Adrenal gland (tissue), 12 donors: ENCODE measurements around the gene MAP2K5. TPM values are rescaled to one million over a fixed set of nuclear protein-coding genes. Genes with fewer than 3 reads are reported as not detected.

ENCODE experiments used
- DNase-seq, 7 donors: peaks; one replicate each; pipeline ENCODE4 v3.0.0-alpha.2; 2019 to 2020
- H3K27ac ChIP-seq, 5 donors: fragments of 200-600 bp; sonication (generic) in 4 of 5; 1 replicate in 3 of 5; 2 replicates in 2 of 5; pipeline versions ENCODE4 v1.5.1 to v1.8.0; 2016 to 2020; ENCODE audit warnings: mild to moderate bottlenecking in 1 of 5
- H3K27me3 ChIP-seq: fragments of 200-600 bp; 2 replicates; pipeline ENCODE4 v1.8.0; 2021
- H3K36me3 ChIP-seq, 2 donors: fragments of 200-600 bp; replicated peaks in 1 of 2; 1 replicate in 1 of 2; 2 replicates in 1 of 2; pipeline versions ENCODE4 v1.5.1 to v1.8.0; 2018 to 2022
- H3K4me1 ChIP-seq, 2 donors: fragments of 200-600 bp; replicated peaks in 1 of 2; 1 replicate in 1 of 2; 2 replicates in 1 of 2; pipeline versions ENCODE4 v1.5.1 to v1.8.0; 2018 to 2021
- H3K4me3 ChIP-seq, 4 donors: fragments of 200-600 bp; sonication (generic) in 3 of 4; one replicate each; pipeline ENCODE4 v1.5.1; 2016 to 2018
- H3K9me3 ChIP-seq, 3 donors: fragments of 200-600 bp; sonication (generic) in 1 of 3; replicated peaks in 1 of 3; 1 replicate in 2 of 3; 2 replicates in 1 of 3; pipeline versions ENCODE4 v1.5.1 to v1.8.0; 2016 to 2021
- POLR2A ChIP-seq, 2 donors: fragments of 450-650 bp; IDR thresholded peaks; one replicate each; pipeline ENCODE4 v1.6.1; 2017; ENCODE audit warnings: antibody characterized with exemption in 2 of 2, mild to moderate bottlenecking in 2 of 2, moderate library complexity in 1 of 2
- WGBS, 4 donors: extraction: QIAGEN DNeasy Blood & Tissue Kit in 2 of 4; methylation state at CpG; one replicate each; pipeline versions ENCODE4 v1.1.5 to v1.1.7; 2013 to 2017; 5-methylcytosine and 5-hydroxymethylcytosine counted together
- intact Hi-C, 2 donors: fragments of 100-400 bp; cut with DNase I; formaldehyde crosslinking; loops; one replicate each; pipeline versions ENCODE4 v1.14.1 to v1.15.0; 2022 to 2023
- polyA plus RNA-seq, 3 donors: library from polyadenylated mRNA; stranded (reverse); fragments of 200-250 nt in 2 of 3; fragments of 350-450 nt in 1 of 3; fragmentation: Illumina TruSeq in 1 of 3; extraction: RNeasy Lipid Tissue Mini Kit (QIAGEN cat#74804) in 1 of 3; gene quantifications; one replicate each; pipeline ENCODE4 v1.2.3, GENCODE V29; 2013 to 2014
- total RNA-seq, 9 donors: library from RNA; depleted of rRNA in 4 of 9; stranded (reverse); fragments of >200 nt in 4 of 9; fragments of 120-200 nt in 1 of 9; fragmentation: NEBNext Ultra II Directional in 1 of 9; extraction: Animal tissue kit (Norgen Biotek cat#: 25700) in 1 of 9; gene quantifications; one replicate each; pipeline versions ENCODE4 v1.1.0 to v1.2.4, GENCODE V29; 2013 to 2023
- TF ChIP-seq, protein P1 (sequence below), 6 experiments: fragments of 450-650 bp in 4 of 6; fragments of 200-600 bp in 2 of 6; sonication (generic) in 1 of 6; IDR thresholded peaks; 1 replicate in 5 of 6; 2 replicates in 1 of 6; pipeline versions ENCODE4 v1.5.1 to v1.8.0; 2016 to 2021; ENCODE audit warnings: antibody characterized with exemption in 6 of 6, mild to moderate bottlenecking in 2 of 6, moderate library complexity in 1 of 6
- donor health status: healthy with polysubstance abuse.
- donor health status: Bipolar disorder and iron deficiency.
- donor health status: DM: yes; HTN: yes; CAD: no.
- donor health status: DM: no; HTN: no; CAD: no.
- donor health status: DM: no; HTN: no; CAD: no.
- donor health status: DM: yes; HTN: yes; CAD: no.

Gene MAP2K5
- total and polyA plus RNA-seq, 12 donors: 10.3 to 33.8 (median 17.0) TPM

DNA sequence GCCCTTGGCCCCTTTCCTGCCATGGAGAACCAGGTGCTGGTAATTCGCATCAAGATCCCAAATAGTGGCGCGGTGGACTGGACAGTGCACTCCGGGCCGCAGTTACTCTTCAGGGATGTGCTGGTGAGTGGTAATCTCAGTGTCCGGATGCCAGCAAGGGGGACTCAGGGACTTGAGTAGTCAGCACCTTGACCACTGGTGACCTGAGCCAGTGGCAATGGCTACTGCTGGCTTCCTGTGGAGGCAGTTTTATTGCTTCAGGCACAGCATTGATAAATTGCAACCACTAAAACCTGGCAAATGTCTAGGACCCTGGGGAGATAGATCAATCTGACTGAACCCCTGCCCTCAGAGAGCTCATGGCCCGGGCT, 830 bp downstream of the MAP2K5 start:
- Histone ChIP-seq H3K27ac (peak overlapping the region; percentile 61 to 89 (median 85)), H3K4me3 (peak overlapping the region; percentile 18 to 84 (median 50)), H3K36me3 (no peaks in the 10 kb centered on the region), H3K4me1 (peaks cover 12 to 27% of the 10 kb centered on the region in 2 donors), H3K9me3 (no peaks in the 10 kb centered on the region), H3K27me3 (no peaks in the 10 kb centered on the region)
- TF ChIP-seq, protein P1, sequence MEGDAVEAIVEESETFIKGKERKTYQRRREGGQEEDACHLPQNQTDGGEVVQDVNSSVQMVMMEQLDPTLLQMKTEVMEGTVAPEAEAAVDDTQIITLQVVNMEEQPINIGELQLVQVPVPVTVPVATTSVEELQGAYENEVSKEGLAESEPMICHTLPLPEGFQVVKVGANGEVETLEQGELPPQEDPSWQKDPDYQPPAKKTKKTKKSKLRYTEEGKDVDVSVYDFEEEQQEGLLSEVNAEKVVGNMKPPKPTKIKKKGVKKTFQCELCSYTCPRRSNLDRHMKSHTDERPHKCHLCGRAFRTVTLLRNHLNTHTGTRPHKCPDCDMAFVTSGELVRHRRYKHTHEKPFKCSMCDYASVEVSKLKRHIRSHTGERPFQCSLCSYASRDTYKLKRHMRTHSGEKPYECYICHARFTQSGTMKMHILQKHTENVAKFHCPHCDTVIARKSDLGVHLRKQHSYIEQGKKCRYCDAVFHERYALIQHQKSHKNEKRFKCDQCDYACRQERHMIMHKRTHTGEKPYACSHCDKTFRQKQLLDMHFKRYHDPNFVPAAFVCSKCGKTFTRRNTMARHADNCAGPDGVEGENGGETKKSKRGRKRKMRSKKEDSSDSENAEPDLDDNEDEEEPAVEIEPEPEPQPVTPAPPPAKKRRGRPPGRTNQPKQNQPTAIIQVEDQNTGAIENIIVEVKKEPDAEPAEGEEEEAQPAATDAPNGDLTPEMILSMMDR (IDR thresholded peaks at IDR 0.05): no peak
- peak in 1 of 2 donors; percentile 37 for TF ChIP-seq POLR2A (IDR thresholded peaks at IDR 0.05)
- intact Hi-C loops: no loop called here
- 0 to 35% (median 18%) methylated on average over 1 to 7 of the region's 7 CpGs for WGBS, 4 donors
- peak; percentile 43 to 79 (median 61) for DNase-seq

DNA sequence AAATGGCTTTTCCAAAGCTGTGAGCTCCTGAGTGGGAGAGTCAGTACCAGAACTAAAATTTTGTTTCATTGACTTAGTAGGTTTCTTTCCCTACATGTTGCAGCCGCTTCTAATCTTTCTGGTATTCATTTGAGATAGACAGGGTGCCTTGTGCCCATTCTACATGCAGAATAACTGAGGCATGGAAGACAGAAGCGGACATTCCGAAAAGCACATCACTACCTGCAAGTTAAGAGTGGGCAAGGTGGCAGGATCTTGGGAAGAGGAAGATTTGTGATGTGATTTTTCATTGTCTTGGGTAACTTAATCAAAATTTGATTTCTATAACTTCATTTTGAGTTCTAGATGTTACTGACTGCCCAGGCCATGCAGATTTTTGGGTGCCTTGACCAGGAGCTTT, 2.0 kb downstream of the MAP2K5 start:
- intact Hi-C loops: no loop called here
- H3K4me1 ChIP-seq: peaks cover 15 to 29% of the 10 kb centered on the region in 2 donors
- DNase-seq: no peak

GRCh38 chr15:67545864-67546263, 3.4 kb downstream of the MAP2K5 start:
- 72 to 96% (median 83%) methylated on average over 3 of the region's 3 CpGs for WGBS, 4 donors
- no peak overlapping the region for H3K4me3 ChIP-seq
- H3K9me3 ChIP-seq: no peaks in the 10 kb centered on the region
- TF ChIP-seq POLR2A (IDR thresholded peaks at IDR 0.05): no peak
- TF ChIP-seq, protein P1 (IDR thresholded peaks at IDR 0.05): no peak
- DNase-seq: no peak
- no peaks in the 10 kb centered on the region for H3K27me3 ChIP-seq
- intact Hi-C loops: no loop called here
- H3K36me3 ChIP-seq: no peaks in the 10 kb centered on the region
- peaks cover 15 to 36% of the 10 kb centered on the region in 2 donors for H3K4me1 ChIP-seq
- no peak overlapping the region for H3K27ac ChIP-seq

More for the DNA sequence above, 2.0 kb downstream of the MAP2K5 start:
- Histone ChIP-seq H3K4me3 (no peak overlapping the region), H3K9me3 (no peaks in the 10 kb centered on the region), H3K27me3 (no peaks in the 10 kb centered on the region), H3K27ac (no peak overlapping the region), H3K36me3 (no peaks in the 10 kb centered on the region)
- no peak for TF ChIP-seq POLR2A (IDR thresholded peaks at IDR 0.05)
- TF ChIP-seq, protein P1 (IDR thresholded peaks at IDR 0.05): no peak
- 81 to 95% (median 89%) methylated on average over 3 of the region's 3 CpGs for WGBS, 4 donors

DNA sequence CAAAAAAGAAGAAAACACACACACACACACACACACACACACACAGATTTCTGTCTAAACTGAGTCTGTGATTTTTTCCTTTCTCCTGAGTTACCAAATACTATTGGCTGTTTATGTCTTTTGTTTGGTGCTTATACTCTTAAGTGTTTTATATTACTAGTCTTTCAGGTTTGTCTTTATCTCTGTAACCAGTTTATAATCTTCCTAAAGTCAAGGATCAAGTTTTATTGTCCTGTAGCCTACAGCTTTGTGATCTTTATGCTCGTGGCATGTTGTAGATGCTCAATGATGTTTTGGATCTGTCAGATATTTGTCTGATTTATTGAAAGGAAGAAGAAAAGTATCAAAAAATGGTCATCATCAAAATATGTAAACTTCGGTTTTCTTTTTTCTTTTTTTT, 4.6 kb downstream of the MAP2K5 start:
- Histone ChIP-seq H3K4me1 (peaks cover 15 to 31% of the 10 kb centered on the region in 2 donors), H3K27me3 (no peaks in the 10 kb centered on the region), H3K9me3 (no peaks in the 10 kb centered on the region), H3K36me3 (peaks cover 0 to 4% of the 10 kb centered on the region in 2 donors), H3K27ac (no peak overlapping the region), H3K4me3 (no peak overlapping the region)
- WGBS, 4 donors: 85 to 94% (median 89%) methylated on average over 2 of the region's 2 CpGs
- no peak for DNase-seq
- no peak for TF ChIP-seq POLR2A (IDR thresholded peaks at IDR 0.05)
- TF ChIP-seq, protein P1 (IDR thresholded peaks at IDR 0.05): no peak
- intact Hi-C loops: no loop called here
